ENCODE measurements around the gene FAM168A. TPM values are rescaled to one million over a fixed set of nuclear protein-coding genes. Genes with fewer than 3 reads are reported as not detected.

FAM168A gene
- total RNA-seq, 2 experiments from 2014 or later, result 10.1 to 23.7 TPM

- no TSS peak for BruUV-seq (replicated peaks)
- H2AFZ ChIP-seq (ENCODE audit: low read length), result no peak overlapping the region
- POLR2A ChIA-PET, result interaction anchor here (0.5 to 0.6 kb wide), 2 partner anchors 27 to 162 kb away, joined by 3 to 4 read pairs; no protein-coding TSS in a partner anchor
These were observed 89.4 kb downstream of the FAM168A start for GRCh38 chr11:73508243-73509176.

GRCh38 chr11:73507086-73507485, 90.8 kb downstream of the FAM168A start:
- ChIA-PET CTCF (ENCODE audit: unreplicated experiment) (no interaction called here), POLR2A (no interaction called here)
- Histone ChIP-seq H3K79me2 (ENCODE audit: insufficient read depth, low read depth, low read length) (no peaks in the 10 kb centered on the region), H3K36me3 (ENCODE audit: insufficient read depth, low read length) (no peaks in the 10 kb centered on the region), H3K9me3 (ENCODE audit: low read length) (no peaks in the 10 kb centered on the region), H3K27ac (ENCODE audit: low read depth, low read length, poor library complexity, severe bottlenecking) (no peak overlapping the region), H3K4me2 (ENCODE audit: low read length) (no peak overlapping the region), H3K9me2 (ENCODE audit: insufficient read depth, low read length) (no peaks in the 10 kb centered on the region), H3K4me1 (ENCODE audit: insufficient read depth, low read length, poor library complexity, severe bottlenecking) (no peaks in the 10 kb centered on the region), H4K20me1 (ENCODE audit: insufficient read depth, low read length) (no peaks in the 10 kb centered on the region), H3K4me3 (ENCODE audit: low read depth, low read length, poor library complexity, severe bottlenecking) (no peak overlapping the region), H2AFZ (ENCODE audit: low read length) (no peak overlapping the region)
- intact Hi-C loops (cut with micrococcal nuclease; ENCODE audit: unreplicated experiment), result no loop called here
- no peak for DNase-seq (ENCODE audit: low spot score)
- no TSS peak for BruUV-seq (replicated peaks)
- TF ChIP-seq EZH2phosphoT487 (IDR thresholded peaks at IDR 0.05; ENCODE audit: borderline replicate concordance, low read depth, low read length) (no peak), CTCF (conservative IDR thresholded peaks at IDR 0.05; ENCODE audit: low read length) (no peak)

More at GRCh38 chr11:73508243-73509176, 89.4 kb downstream of the FAM168A start:
- Histone ChIP-seq H3K27ac (ENCODE audit: low read depth, low read length, poor library complexity, severe bottlenecking) (no peak overlapping the region), H3K4me2 (ENCODE audit: low read length) (no peak overlapping the region), H3K4me1 (ENCODE audit: insufficient read depth, low read length, poor library complexity, severe bottlenecking) (no peaks in the 10 kb centered on the region), H3K36me3 (ENCODE audit: insufficient read depth, low read length) (no peaks in the 10 kb centered on the region), H3K9me3 (ENCODE audit: low read length) (no peaks in the 10 kb centered on the region), H3K79me2 (ENCODE audit: insufficient read depth, low read depth, low read length) (no peaks in the 10 kb centered on the region), H3K9me2 (ENCODE audit: insufficient read depth, low read length) (no peaks in the 10 kb centered on the region), H3K4me3 (ENCODE audit: low read depth, low read length, poor library complexity, severe bottlenecking) (no peak overlapping the region), H4K20me1 (ENCODE audit: insufficient read depth, low read length) (no peaks in the 10 kb centered on the region)
- DNase-seq (ENCODE audit: low spot score), result no peak
- intact Hi-C loops (cut with micrococcal nuclease; ENCODE audit: unreplicated experiment), result no loop called here
- CTCF ChIA-PET (ENCODE audit: unreplicated experiment), result no interaction called here
- TF ChIP-seq CTCF (conservative IDR thresholded peaks at IDR 0.05; ENCODE audit: low read length) (no peak), EZH2phosphoT487 (IDR thresholded peaks at IDR 0.05; ENCODE audit: borderline replicate concordance, low read depth, low read length) (no peak)

GRCh38 chr11:73506038-73506437, 91.9 kb downstream of the FAM168A start:
- no peak overlapping the region for H3K4me3 ChIP-seq (ENCODE audit: low read depth, low read length, poor library complexity, severe bottlenecking)
- H3K9me2 ChIP-seq (ENCODE audit: insufficient read depth, low read length), result no peaks in the 10 kb centered on the region
- POLR2A ChIA-PET, result interaction anchor here (0.7 kb wide), 1 partner anchor 11 kb away, joined by 5 read pairs; no protein-coding TSS in a partner anchor
- H3K4me2 ChIP-seq (ENCODE audit: low read length), result no peak overlapping the region
- CTCF ChIA-PET (ENCODE audit: unreplicated experiment), result no interaction called here
- H3K4me1 ChIP-seq (ENCODE audit: insufficient read depth, low read length, poor library complexity, severe bottlenecking), result no peaks in the 10 kb centered on the region
- intact Hi-C loops (cut with micrococcal nuclease; ENCODE audit: unreplicated experiment), result no loop called here
- no peak overlapping the region for H2AFZ ChIP-seq (ENCODE audit: low read length)
- H3K79me2 ChIP-seq (ENCODE audit: insufficient read depth, low read depth, low read length), result no peaks in the 10 kb centered on the region
- no peak overlapping the region for H3K27ac ChIP-seq (ENCODE audit: low read depth, low read length, poor library complexity, severe bottlenecking)
- H4K20me1 ChIP-seq (ENCODE audit: insufficient read depth, low read length), result no peaks in the 10 kb centered on the region
- TF ChIP-seq EZH2phosphoT487 (IDR thresholded peaks at IDR 0.05; ENCODE audit: borderline replicate concordance, low read depth, low read length) (no peak), CTCF (conservative IDR thresholded peaks at IDR 0.05; ENCODE audit: low read length) (no peak)
- H3K36me3 ChIP-seq (ENCODE audit: insufficient read depth, low read length), result no peaks in the 10 kb centered on the region
- DNase-seq (ENCODE audit: low spot score), result no peak
- BruUV-seq (replicated peaks), result no TSS peak
- no peaks in the 10 kb centered on the region for H3K9me3 ChIP-seq (ENCODE audit: low read length)
